Measurements from ENCODE around the gene RGS6. TPM values are rescaled to one million over a fixed set of nuclear protein-coding genes. Genes with fewer than 3 reads are reported as not detected.
"Not testable (repeated sequence)": the region's sequence is repeated elsewhere in the genome, so short reads cannot be mapped to it uniquely, and the experiment has no call there.

RGS6 gene
- total RNA-seq (2014; rRNA removed; shearing (Covaris generic)) (not detected in 2 replicates), polyA plus RNA-seq (2016; fragmentation: Nextera tagmentation; extraction: Ambion mirVana) (not detected in 2 replicates)

- Histone ChIP-seq H3K4me1 (ENCODE audit: insufficient read depth) (no peaks in the 10 kb centered on the region), H3K79me2 (ENCODE audit: insufficient read depth) (no peaks in the 10 kb centered on the region), H3K4me2 (ENCODE audit: unreplicated experiment) (no peak within 1 kb of the TSS), H3K4me3 (no peak within 1 kb of the TSS), H2AFZ (no peak within 1 kb of the TSS), H4K20me1 (ENCODE audit: insufficient read depth) (no peaks in the 10 kb centered on the region), H3K36me3 (ENCODE audit: low read depth) (no peaks in the 10 kb centered on the region), H3K9me3 (ENCODE audit: low read depth) (no peaks in the 10 kb centered on the region), H3K9ac (no peak within 1 kb of the TSS), H3K9me2 (ENCODE audit: insufficient read depth) (no peaks in the 10 kb centered on the region), H3K27me3 (replicated peaks; ENCODE audit: insufficient read depth) (peaks cover 36% of the 10 kb centered on the region), H3K27ac (no peak within 1 kb of the TSS), H3F3A (ENCODE audit: insufficient read depth) (no peaks in the 10 kb centered on the region)
- no peak for TF ChIP-seq EZH2 (IDR thresholded peaks at IDR 0.05; ENCODE audit: insufficient read depth, poor library complexity, severe bottlenecking)
- no peak for TF ChIP-seq EZH2phosphoT487 (IDR thresholded peaks at IDR 0.05; ENCODE audit: insufficient read depth, low read depth)
- WGBS, 2 experiments (ENCODE audit: low coverage in 1 of 2, low lambda C conversion rate in 2 of 2, missing lambda C conversion rate in 2 of 2): 1 to 2% methylated on average over 66 to 77 of the region's 92 CpGs
- in situ Hi-C loops (cut with MboI): no loop called here
- DNase-seq: peak; percentile 44
Measured at GRCh38 chr14:71932229-71932981, at the start of gene RGS6. RGS6 (plus strand) TSS chr14:71932429.

GRCh38 chr14:71883094-71883493 is 49.1 kb upstream of the RGS6 start:
- no peak overlapping the region for H3K27ac ChIP-seq
- no peaks in the 10 kb centered on the region for H3K79me2 ChIP-seq (ENCODE audit: insufficient read depth)
- no peaks in the 10 kb centered on the region for H3K36me3 ChIP-seq (ENCODE audit: low read depth)
- no peak overlapping the region for H3K4me2 ChIP-seq (ENCODE audit: unreplicated experiment)
- TF ChIP-seq EZH2 (IDR thresholded peaks at IDR 0.05; ENCODE audit: insufficient read depth, poor library complexity, severe bottlenecking) (no peak), EZH2phosphoT487 (IDR thresholded peaks at IDR 0.05; ENCODE audit: insufficient read depth, low read depth) (no peak)
- H3K27me3 ChIP-seq (replicated peaks; ENCODE audit: insufficient read depth): 0 out of 2 replicates have a peak, but pooled peaks cover 5% of the 10 kb centered on the region
- no peaks in the 10 kb centered on the region for H3F3A ChIP-seq (ENCODE audit: insufficient read depth)
- no peak overlapping the region for H3K4me3 ChIP-seq
- no peaks in the 10 kb centered on the region for H3K9me3 ChIP-seq (ENCODE audit: low read depth)
- no peaks in the 10 kb centered on the region for H3K4me1 ChIP-seq (ENCODE audit: insufficient read depth)
- no peaks in the 10 kb centered on the region for H4K20me1 ChIP-seq (ENCODE audit: insufficient read depth)
- in situ Hi-C loops (cut with MboI): no loop called here
- WGBS, 2 experiments (ENCODE audit: low coverage in 1 of 2, low lambda C conversion rate in 2 of 2, missing lambda C conversion rate in 2 of 2): 29 to 41% methylated on average over 1 of the region's 1 CpG
- DNase-seq: no peak
- no peaks in the 10 kb centered on the region for H3K9me2 ChIP-seq (ENCODE audit: insufficient read depth)
- no peak overlapping the region for H2AFZ ChIP-seq
- H3K9ac ChIP-seq: no peak overlapping the region

- Histone ChIP-seq H3F3A (ENCODE audit: insufficient read depth) (no peaks in the 10 kb centered on the region), H3K9me3 (ENCODE audit: low read depth) (no peaks in the 10 kb centered on the region), H3K9me2 (ENCODE audit: insufficient read depth) (no peaks in the 10 kb centered on the region), H2AFZ (no peak overlapping the region), H3K9ac (no peak overlapping the region), H4K20me1 (ENCODE audit: insufficient read depth) (no peaks in the 10 kb centered on the region), H3K27me3 (replicated peaks; ENCODE audit: insufficient read depth) (0 out of 2 replicates have a peak, but pooled peaks cover 5% of the 10 kb centered on the region), H3K79me2 (ENCODE audit: insufficient read depth) (no peaks in the 10 kb centered on the region), H3K36me3 (ENCODE audit: low read depth) (no peaks in the 10 kb centered on the region), H3K4me2 (ENCODE audit: unreplicated experiment) (no peak overlapping the region), H3K4me3 (no peak overlapping the region), H3K27ac (no peak overlapping the region), H3K4me1 (ENCODE audit: insufficient read depth) (no peaks in the 10 kb centered on the region)
- in situ Hi-C loops (cut with MboI): no loop called here
- WGBS, 2 experiments (ENCODE audit: low coverage in 1 of 2, low lambda C conversion rate in 2 of 2, missing lambda C conversion rate in 2 of 2): 1 to 3% methylated on average over 3 of the region's 3 CpGs
- no peak for DNase-seq
- TF ChIP-seq EZH2phosphoT487 (IDR thresholded peaks at IDR 0.05; ENCODE audit: insufficient read depth, low read depth) (no peak), EZH2 (IDR thresholded peaks at IDR 0.05; ENCODE audit: insufficient read depth, poor library complexity, severe bottlenecking) (no peak)
Measured at GRCh38 chr14:71885301-71885700, 46.9 kb upstream of the RGS6 start.

GRCh38 chr14:71887802-71888201 is 44.4 kb upstream of the RGS6 start:
- not testable (repeated sequence) for H3K36me3 ChIP-seq (ENCODE audit: low read depth); H3K4me2 ChIP-seq (ENCODE audit: unreplicated experiment)

More at GRCh38 chr14:71887802-71888201, 44.4 kb upstream of the RGS6 start:
- H3K9ac ChIP-seq; H3K27me3 ChIP-seq (replicated peaks; ENCODE audit: insufficient read depth); H3K27ac ChIP-seq; H4K20me1 ChIP-seq (ENCODE audit: insufficient read depth); H3F3A ChIP-seq (ENCODE audit: insufficient read depth); H3K79me2 ChIP-seq (ENCODE audit: insufficient read depth); H3K9me2 ChIP-seq (ENCODE audit: insufficient read depth); H3K4me3 ChIP-seq; in situ Hi-C loops (cut with MboI); H3K9me3 ChIP-seq (ENCODE audit: low read depth); H3K4me1 ChIP-seq (ENCODE audit: insufficient read depth); H2AFZ ChIP-seq; DNase-seq: not testable (repeated sequence)
- WGBS, 2 experiments (ENCODE audit: low coverage in 1 of 2, low lambda C conversion rate in 2 of 2, missing lambda C conversion rate in 2 of 2): 45 to 49% methylated on average over 9 of the region's 9 CpGs
